CD4-positive, alpha-beta T cell treated with Interferon gamma for 1 hour (primary cell): ENCODE results near the gene ALDH4A1.

ENCODE experiments used
- DNase-seq: peaks from one replicate; pipeline ENCODE4 v3.0.0-alpha.2; 2020

Gene ALDH4A1

DNA sequence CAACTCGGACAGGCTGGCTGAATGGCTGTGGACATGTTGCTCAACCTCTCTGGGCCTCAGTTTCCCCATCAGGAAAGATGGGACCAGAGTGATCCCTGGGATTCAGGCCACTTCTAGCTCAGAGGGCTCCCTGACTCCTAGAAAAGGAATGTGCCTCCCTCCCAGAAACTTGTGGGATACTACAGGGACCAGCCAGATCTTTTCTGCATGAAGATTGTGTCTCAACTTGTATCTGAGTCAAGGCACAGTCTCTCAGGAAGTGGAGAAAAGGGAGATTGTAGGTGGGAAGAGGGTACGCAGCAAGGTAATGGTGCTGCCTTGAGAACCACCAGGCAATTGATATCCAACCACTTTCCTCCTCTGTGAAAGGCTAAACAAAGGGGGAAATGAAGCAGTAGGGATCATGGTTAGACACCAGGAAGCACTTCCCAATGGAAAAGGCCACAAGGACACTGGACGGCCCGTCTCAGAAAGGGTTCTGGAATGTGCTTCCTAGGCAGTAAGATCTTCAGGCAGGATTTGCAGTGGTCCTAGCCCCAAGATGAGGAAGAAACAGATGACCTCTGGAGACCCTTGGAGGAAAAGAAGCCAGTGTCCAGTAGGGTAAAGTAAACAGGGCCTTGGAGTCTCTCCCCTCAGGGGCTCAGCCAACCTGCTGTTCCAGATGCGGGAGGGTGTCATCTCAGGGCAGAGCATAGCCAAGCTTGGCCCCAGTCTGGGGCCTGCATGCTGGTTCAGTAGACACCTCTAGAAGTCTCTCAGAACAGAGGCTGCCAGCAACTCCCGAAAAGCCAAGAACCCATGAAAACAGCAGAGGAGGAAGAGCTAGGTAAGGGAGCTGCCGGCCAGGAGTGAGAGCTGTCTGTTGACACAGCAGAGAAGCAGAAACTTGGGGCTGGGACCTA, 37.3 kb upstream of the ALDH4A1 start:
- DNase-seq: no peak

DNA sequence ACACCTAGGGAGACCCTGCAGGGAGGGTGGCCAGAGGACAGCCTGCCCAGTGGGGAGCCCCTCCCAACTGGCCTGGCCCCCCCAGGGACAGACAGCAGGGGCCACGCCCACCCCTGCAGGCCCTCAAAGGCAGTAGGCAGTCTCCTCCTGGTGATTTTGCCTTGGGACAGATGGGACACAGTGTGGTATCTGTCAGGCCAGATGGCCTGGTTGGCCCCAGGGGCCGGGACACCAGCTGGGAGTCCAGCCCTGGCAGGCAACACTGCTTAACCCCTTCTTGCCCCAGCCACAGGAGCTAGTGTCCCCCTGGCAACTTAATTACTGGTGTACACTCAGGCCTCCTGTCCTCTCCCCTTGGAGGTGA, 36.3 kb upstream of the ALDH4A1 start:
- no peak for DNase-seq

- no peak for DNase-seq
These were observed 35.8 kb upstream of the ALDH4A1 start for GRCh38 chr1:18938008-18938706.

- DNase-seq: no peak
These were observed 35.2 kb upstream of the ALDH4A1 start for GRCh38 chr1:18937539-18937938.

- DNase-seq: no peak
These were observed 34.6 kb upstream of the ALDH4A1 start for GRCh38 chr1:18936814-18937481.

- DNase-seq: no peak
These were observed 34.1 kb upstream of the ALDH4A1 start for GRCh38 chr1:18936471-18936813.

- no peak for DNase-seq
These were observed 32.0 kb upstream of the ALDH4A1 start for GRCh38 chr1:18934205-18935000.

GRCh38 chr1:18932879-18933278, 30.5 kb upstream of the ALDH4A1 start:
- DNase-seq: no peak

- no peak for DNase-seq
These were observed 30.0 kb upstream of the ALDH4A1 start for GRCh38 chr1:18932387-18932786.

DNA sequence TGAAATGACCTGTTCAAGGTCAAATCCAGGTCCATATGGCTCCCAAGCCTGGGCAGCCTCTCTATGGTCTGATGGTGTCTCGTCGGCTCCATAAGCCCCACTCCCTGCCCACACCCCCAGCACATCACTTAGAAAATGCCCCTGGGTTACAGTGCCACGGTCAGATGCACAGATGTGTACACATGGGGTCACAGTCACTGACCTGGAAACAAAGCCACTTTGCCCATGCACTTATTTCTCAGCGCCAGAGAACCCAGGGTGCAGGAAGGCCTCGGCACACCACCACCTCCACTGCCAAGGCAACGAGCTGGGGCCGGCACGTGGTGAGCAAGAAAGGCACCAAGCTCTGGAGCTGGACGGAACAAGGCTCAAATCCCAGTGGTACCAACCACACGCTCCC, 29.4 kb upstream of the ALDH4A1 start:
- no peak for DNase-seq

- DNase-seq: no peak
These were observed 27.3 kb upstream of the ALDH4A1 start for GRCh38 chr1:18929686-18930085.

DNA sequence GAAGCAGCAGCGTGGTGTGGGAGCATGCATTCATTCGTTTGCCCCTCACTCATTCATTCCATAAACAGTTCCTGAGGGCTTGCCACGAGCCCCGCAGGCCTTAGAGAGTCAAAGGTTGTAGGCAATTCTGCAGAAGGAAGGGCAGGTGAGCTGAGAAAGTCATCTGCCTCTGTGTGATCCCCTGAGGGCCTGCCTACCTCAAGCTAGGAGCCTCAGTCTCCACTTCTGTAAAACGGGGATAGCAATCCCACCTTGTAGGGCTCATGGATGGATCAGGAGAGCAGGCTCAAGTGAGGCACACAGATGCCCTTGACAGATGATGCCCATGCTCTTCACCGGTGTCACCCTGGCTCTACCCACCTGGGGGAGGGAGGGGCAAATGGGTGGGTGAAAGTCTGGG, 26.6 kb upstream of the ALDH4A1 start:
- DNase-seq: no peak

DNA sequence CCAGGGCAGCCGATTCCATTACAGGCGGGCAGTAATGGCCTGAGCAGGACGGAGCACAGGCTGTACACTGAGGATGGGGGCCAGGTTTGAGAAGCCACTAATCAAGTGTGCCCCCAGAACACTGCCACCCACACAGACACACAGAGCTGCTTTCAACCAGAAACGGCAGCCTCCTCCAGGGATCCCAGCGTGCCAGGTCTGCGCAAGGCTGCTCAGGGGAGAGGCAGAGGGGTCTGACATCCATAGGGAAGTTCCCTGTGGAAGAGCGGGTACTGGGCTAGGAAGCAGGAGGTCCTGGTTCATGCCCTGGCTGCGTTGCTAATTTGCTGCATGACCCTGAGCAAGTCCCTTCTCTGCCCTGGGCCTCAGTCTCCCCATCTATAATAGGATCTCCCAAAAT, 26.1 kb upstream of the ALDH4A1 start:
- DNase-seq: no peak

DNA sequence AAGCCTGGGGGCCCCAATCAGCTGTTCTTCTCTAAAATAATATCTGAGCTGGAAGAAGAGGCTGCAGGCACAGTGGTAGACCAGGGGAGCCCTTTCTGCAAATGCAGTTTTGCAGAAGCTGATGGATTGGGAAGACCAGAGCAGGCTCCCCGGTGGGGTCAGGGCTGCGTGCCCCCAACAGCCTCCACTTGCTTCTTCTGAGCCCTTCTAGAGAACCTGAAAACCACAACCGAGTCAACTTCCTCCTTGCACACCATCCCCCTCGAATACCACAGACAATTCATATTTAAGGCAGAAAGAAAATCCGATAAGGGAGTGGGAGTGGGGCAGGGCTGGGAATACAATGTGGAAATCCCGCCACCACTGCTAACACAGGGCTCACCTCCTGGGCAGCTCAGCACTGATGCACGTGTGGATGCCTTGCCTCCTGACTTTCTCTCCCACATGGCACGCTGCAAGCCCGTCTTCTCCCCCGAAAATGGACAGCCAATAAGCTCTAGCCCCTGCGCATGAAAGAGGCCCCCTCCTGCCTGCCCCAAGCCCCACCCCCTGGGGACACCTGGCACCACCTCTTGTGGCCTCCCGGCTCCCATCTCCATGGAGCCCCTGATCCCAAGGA, 25.4 kb upstream of the ALDH4A1 start:
- DNase-seq: peak; percentile 25

- no peak for DNase-seq
These were observed 24.8 kb upstream of the ALDH4A1 start for GRCh38 chr1:18927082-18927653.

- DNase-seq: peak; percentile 86
These were observed 24.1 kb upstream of the ALDH4A1 start for GRCh38 chr1:18926315-18927081.

- no peak for DNase-seq
These were observed 22.9 kb upstream of the ALDH4A1 start for GRCh38 chr1:18925279-18925678.

- DNase-seq: no peak
These were observed 21.9 kb upstream of the ALDH4A1 start for GRCh38 chr1:18924221-18924691.

- DNase-seq: peak; percentile 14
These were observed 21.4 kb upstream of the ALDH4A1 start for GRCh38 chr1:18923756-18924211.

DNA sequence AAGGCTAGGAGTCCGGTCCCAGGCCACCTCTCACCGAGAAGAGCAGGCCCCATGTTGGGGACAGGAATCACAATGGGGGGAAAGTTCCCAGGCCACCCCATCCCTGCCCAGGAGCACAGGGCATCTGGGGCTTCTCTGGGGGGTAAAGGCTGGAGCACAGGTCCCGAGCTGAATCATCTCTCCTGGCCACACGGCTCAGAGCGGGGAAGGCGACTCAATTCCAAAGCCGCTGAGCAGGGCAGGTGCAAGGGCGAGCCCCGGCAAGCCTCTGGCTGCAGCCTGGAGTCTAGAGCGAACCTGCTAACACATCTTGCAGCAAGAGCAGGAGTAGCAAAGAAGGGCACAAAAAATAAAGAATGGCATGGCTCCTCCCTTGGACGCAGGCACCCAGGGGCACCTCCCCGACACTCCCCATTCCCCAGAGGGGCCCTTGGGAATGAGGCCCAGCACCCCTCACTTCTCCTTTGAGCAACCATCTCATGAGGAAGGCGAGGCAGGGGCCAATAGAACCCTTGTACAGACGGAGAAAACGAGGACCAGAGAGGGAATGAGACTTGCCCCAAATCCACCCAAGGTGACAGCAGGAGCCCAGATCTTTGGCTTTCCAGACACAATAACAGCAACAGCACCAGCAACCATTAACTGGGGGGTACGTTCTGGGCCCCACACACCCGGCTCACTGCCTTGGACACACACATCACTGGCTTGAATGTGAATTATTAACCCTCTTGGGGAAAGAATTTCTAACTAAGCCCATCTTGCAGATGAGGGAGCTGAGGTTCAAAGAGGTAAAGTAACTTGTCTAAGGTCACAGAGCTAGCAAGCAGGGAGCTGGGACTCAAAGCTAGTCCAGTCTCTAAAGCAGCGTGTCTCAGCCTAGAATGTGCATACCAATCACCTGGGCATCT, 20.7 kb upstream of the ALDH4A1 start:
- no peak for DNase-seq
